Measurements from ENCODE around the gene IL17RC. TPM values are rescaled to one million over a fixed set of nuclear protein-coding genes. Genes with fewer than 3 reads are reported as not detected.
A peak's percentile ranks its signal among the peaks of the same experiment; 100 is the strongest.

Gene IL17RC
- total RNA-seq, 6 experiments from 2014 or later = 19.5 to 53.4 (median 40.1) TPM

GRCh38 chr3:9951962-9952805, 35.3 kb downstream of the IL17RC start, which contains the start of gene PRRT3:
PRRT3 (minus strand) TSS chr3:9952408; CDS start chr3:9950115, 2,293 bp downstream.
- ATAC-seq = peak in 3 of 4 donors; percentile 11 to 25 (median 20)

GRCh38 chr3:9955067-9955502, 38.2 kb downstream of the IL17RC start:
- H3K9me3 ChIP-seq = no peaks in the 10 kb centered on the region
- intact Hi-C loops (cut with DNase I) = no loop called here
- no peaks in the 10 kb centered on the region for H3K36me3 ChIP-seq
- H3K4me1 ChIP-seq = peaks cover 0 to 21% (median 4%) of the 10 kb centered on the region in 4 donors
- ATAC-seq (peak in 2 of 4 donors; percentile 4 to 22), DNase-seq (no peak)
- H3K27me3 ChIP-seq = no peaks in the 10 kb centered on the region
- TF ChIP-seq CTCF (IDR thresholded peaks at IDR 0.05) (no peak), POLR2A (IDR thresholded peaks at IDR 0.05) (no peak)
- H3K4me3 ChIP-seq = no peak overlapping the region
- no peak overlapping the region for H3K27ac ChIP-seq
- 61% methylated on average over 10 of the region's 12 CpGs for WGBS (ENCODE audit: insufficient coverage, low coverage, low lambda C conversion rate, missing lambda C conversion rate)

More at GRCh38 chr3:9951962-9952805, 35.3 kb downstream of the IL17RC start, which contains the start of gene PRRT3:
- H3K36me3 ChIP-seq = no peaks in the 10 kb centered on the region
- intact Hi-C loops (cut with DNase I) = no loop called here
- no peaks in the 10 kb centered on the region for H3K27me3 ChIP-seq
- no peaks in the 10 kb centered on the region for H3K9me3 ChIP-seq
- no peak for DNase-seq
- 5% methylated on average over 24 of the region's 52 CpGs for WGBS (ENCODE audit: insufficient coverage, low coverage, low lambda C conversion rate, missing lambda C conversion rate)
- no peak within 1 kb of the TSS for H3K27ac ChIP-seq
- peak within 1 kb of the TSS; percentile 29 to 43 (median 34) for H3K4me3 ChIP-seq
- TF ChIP-seq POLR2A (IDR thresholded peaks at IDR 0.05) = no peak
- no peak for TF ChIP-seq CTCF (IDR thresholded peaks at IDR 0.05)
- peaks cover 0 to 27% (median 4%) of the 10 kb centered on the region in 4 donors for H3K4me1 ChIP-seq

GRCh38 chr3:9955611-9956352, 38.9 kb downstream of the IL17RC start:
- peak overlapping the region in 1 of 3 donors; percentile 46 for H3K27ac ChIP-seq
- no peak for TF ChIP-seq CTCF (IDR thresholded peaks at IDR 0.05)
- no peak for TF ChIP-seq POLR2A (IDR thresholded peaks at IDR 0.05)
- H3K4me3 ChIP-seq = no peak overlapping the region
- H3K27me3 ChIP-seq = no peaks in the 10 kb centered on the region
- H3K9me3 ChIP-seq = no peaks in the 10 kb centered on the region
- DNase-seq = peak in 1 of 3 donors; percentile 65
- WGBS (ENCODE audit: insufficient coverage, low coverage, low lambda C conversion rate, missing lambda C conversion rate) = 78% methylated on average over 3 of the region's 5 CpGs
- H3K36me3 ChIP-seq = no peaks in the 10 kb centered on the region
- peaks cover 0 to 21% (median 4%) of the 10 kb centered on the region in 4 donors for H3K4me1 ChIP-seq
- intact Hi-C loops (cut with DNase I) = no loop called here
- ATAC-seq = peak; percentile 77 to 94 (median 82)

GRCh38 chr3:9957214-9957613, 40.3 kb downstream of the IL17RC start:
- Histone ChIP-seq H3K27me3 (no peaks in the 10 kb centered on the region), H3K9me3 (no peaks in the 10 kb centered on the region), H3K4me3 (no peak overlapping the region), H3K27ac (no peak overlapping the region), H3K4me1 (peaks cover 0 to 21% (median 4%) of the 10 kb centered on the region in 4 donors), H3K36me3 (peaks cover 0 to 5% (median 0%) of the 10 kb centered on the region in 4 donors)
- DNase-seq (no peak), ATAC-seq (no peak)
- intact Hi-C loops (cut with DNase I) = no loop called here
- TF ChIP-seq POLR2A (IDR thresholded peaks at IDR 0.05) = no peak
- TF ChIP-seq CTCF (IDR thresholded peaks at IDR 0.05) = no peak
- WGBS (ENCODE audit: insufficient coverage, low coverage, low lambda C conversion rate, missing lambda C conversion rate) = 41% methylated on average over 5 of the region's 5 CpGs

Data from right lobe of liver (tissue), 6 donors.